T follicular helper cell (primary cell): ENCODE measurements around the gene AFAP1L2.

Source experiments
- DNase-seq: peaks from one replicate; pipeline ENCODE4 v3.0.0-alpha.2; 2020; ENCODE audit warnings: low read depth
- total RNA-seq, 2 experiments: gene quantifications; one replicate each; lab custom pipeline; 2026; lab: John Stamatoyannopoulos, UW

The AFAP1L2 gene, protein sequence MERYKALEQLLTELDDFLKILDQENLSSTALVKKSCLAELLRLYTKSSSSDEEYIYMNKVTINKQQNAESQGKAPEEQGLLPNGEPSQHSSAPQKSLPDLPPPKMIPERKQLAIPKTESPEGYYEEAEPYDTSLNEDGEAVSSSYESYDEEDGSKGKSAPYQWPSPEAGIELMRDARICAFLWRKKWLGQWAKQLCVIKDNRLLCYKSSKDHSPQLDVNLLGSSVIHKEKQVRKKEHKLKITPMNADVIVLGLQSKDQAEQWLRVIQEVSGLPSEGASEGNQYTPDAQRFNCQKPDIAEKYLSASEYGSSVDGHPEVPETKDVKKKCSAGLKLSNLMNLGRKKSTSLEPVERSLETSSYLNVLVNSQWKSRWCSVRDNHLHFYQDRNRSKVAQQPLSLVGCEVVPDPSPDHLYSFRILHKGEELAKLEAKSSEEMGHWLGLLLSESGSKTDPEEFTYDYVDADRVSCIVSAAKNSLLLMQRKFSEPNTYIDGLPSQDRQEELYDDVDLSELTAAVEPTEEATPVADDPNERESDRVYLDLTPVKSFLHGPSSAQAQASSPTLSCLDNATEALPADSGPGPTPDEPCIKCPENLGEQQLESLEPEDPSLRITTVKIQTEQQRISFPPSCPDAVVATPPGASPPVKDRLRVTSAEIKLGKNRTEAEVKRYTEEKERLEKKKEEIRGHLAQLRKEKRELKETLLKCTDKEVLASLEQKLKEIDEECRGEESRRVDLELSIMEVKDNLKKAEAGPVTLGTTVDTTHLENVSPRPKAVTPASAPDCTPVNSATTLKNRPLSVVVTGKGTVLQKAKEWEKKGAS
- total RNA-seq: 0.35 to 4.7 reads per million in 2 experiments

DNA sequence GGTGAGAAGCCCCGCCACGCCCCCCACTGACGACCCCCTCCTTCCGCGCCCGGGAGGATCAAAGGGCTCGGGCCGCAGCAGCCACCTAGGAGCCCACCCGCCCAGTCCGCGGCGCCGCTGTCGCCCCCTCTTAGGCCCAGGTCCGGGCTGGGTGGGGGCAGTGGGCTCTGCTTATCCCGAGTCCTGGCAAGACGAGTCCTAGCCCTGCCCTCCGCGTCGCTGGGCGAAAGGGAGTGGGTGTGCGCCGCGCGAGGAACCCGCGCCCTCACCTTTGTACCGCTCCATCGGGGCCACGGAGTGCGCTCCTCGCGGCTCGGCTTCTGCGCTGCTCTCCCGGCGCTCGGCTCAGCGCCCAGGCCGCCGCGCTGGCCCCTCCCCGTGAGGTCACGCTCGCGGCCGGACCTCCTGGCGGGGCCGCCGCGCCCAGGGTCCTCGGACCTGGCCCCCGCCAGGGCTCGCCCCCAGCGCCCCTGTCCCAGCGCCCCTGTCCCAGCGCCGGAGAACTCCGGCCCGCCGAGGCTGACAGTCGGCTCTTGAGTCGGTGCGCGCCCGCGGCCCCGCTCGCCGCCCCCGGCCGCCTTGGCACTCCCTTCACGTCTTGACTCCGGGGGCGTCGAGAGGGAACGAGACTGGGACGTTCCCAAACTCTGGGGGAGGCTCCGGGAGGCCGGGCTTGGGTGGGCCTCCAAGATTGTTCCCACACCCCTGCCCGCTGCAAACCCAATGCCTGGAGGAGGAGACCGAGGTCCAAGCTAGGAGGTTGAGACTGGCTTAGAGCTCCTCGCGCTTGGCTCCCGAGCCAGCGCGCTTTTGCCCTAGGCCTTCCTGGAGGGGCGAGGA lies at the start of gene AFAP1L2:
TSS of gene AFAP1L2 (minus strand) at position 332 of the 840 bp plus-strand sequence. CDS start at position 285, 47 bp downstream.
- DNase-seq: no peak

DNA sequence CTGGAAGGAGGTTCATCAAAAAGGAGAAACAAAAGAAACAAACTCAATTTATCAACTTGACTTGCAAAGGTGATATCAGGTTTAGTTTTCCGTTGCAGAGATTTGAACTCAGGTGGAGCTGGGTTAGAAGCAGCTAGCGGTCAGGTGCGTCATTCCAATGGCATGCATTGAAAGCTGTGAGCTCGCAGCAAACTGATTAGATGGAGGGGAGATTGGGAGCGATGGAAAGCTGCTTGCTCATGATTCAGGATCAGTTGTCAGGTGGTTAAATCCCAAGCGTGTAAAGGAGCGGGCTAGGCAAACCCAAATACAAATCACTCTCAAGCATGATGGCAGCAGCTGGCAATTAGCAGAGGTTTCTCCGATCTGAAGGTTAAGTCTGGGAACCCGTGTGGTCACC lies 49.3 kb upstream of the AFAP1L2 start:
- no peak for DNase-seq

DNA sequence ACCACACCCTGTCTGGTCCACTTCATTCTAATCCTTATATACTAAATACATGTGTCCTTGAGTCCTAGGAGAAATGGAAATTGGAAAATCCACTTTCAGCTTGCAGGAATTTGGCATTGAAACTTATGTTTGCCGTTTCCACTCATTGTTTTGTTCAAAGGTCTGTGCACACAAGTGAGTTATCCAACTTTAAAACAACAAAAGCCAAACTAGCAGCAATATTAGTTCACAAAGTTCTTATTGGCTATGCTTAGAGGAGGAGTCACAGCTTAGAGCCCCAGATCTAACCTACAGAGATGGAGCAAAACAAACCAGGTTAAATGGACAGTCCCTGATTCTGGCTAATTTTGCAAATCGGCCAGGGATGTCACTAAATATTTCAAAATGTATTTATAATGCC lies 44.6 kb upstream of the AFAP1L2 start:
- DNase-seq: no peak

DNA sequence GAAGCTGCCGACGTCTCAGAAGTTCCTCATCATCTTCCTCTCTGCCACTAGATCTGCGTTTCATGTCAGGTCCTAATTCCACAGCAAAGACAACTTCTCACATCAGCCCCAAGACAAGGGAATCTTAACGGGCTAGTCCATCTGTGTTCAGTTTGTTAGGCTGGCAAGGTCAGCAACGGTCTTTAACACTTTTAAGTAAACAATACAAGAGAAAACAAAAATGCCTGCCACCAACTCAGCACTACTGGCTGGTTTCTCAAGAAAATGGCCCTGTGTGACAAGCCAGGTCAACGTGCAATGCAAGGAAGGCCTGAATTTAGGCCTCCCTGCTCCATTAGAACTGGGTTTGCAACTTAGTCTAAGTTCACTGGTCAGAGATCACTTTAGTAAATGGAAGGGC lies 41.0 kb upstream of the AFAP1L2 start:
- DNase-seq: no peak

DNA sequence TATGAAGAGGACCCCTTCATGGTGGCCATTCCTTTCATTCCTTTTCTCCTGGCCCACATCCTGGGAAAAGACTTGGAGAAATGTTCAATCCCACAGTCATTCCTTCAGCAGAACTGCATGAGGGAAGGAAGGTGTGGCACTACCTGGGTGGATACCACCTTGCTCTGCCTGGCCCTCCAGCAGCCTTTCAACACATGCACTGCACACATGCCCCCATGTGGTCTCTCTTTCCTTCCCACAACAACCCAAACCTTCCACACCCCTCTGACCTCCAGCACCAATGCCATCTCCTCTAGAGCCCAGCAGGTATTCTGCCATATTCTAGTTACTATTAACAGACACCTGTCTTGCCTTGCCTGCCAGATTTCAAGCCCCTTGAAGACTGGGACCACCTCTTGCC lies 40.5 kb upstream of the AFAP1L2 start:
- no peak for DNase-seq

DNA sequence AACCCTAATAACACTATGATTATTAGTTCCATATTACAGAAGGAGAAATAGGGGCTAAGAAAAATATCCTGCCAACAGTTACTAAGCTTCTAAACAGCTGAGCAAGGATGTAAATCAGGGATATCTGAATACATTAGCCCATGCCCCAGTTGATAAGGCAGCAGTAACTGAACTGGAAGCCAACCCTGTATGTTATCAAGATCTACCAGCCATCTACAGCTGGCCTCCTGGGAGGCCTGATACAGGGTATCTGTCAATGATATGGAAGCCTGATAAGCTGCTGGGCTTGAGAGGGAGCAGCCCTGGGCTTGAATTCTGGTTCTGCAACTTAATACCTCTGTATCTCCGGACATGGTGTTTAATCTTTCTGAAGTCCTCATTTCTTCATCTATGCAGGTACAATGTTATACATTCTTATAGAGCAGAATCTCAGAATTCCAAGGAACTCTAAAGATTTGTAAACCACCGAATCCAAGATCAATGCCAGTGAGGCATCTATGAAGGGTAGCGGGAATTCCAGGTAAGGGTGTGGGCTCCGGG lies 37.9 kb upstream of the AFAP1L2 start:
- DNase-seq: no peak

DNA sequence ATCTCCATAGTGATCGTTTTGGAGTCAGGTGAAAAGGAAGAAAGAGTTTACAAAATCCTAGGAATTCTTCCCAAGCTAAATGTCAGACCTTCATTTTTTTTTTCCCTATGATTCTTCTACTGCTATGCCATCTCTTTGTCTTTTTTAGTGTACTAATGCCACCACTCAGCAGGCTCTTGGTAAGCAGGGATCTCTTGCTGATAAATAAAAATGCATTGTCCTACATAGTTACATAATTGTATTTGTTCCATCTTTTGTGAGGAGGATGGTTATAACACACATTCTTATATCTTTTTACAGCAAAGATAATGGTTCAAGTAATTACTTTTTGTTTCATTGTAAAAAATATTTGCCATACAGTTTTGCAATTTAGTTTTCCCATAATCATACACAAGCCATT lies 36.8 kb upstream of the AFAP1L2 start:
- no peak for DNase-seq

DNA sequence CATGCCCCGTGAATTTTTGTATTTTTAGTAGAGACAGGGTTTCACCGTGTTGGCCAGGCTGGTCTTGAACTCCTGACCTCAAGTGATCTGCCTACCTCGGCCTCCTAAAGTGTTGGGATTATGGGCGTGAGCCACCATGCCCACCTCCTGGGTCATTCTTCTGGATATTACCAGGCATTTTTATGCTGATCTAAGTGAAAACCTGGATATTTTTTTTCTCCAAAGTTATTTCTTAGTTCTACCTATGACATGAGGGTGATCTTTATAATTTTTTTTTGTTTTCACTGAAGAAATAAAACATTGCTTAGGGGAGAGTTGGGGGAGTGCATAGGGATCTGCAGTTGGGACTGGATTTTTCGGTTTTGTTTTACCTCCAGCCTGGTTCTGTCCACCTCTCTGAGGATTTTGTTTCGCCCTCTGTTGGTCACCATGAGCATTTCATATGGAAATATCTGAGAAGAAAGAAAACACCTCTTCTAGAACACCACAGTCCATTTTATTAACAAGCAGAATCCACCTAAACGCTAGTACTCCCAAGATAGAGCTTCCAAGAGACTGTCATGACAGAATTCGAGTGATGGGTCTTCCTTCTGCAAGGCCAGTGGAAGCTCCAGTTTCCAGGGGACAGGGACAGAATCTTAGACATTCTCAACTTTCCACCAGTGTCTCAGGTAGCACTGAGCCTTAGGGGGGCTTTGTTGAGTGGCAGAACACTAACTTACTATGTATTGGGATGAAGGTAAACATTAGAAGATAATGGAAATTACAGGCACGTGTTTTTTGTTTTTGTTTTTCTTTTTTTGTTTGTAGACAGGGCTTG lies 33.4 kb upstream of the AFAP1L2 start:
- DNase-seq: no peak

DNA sequence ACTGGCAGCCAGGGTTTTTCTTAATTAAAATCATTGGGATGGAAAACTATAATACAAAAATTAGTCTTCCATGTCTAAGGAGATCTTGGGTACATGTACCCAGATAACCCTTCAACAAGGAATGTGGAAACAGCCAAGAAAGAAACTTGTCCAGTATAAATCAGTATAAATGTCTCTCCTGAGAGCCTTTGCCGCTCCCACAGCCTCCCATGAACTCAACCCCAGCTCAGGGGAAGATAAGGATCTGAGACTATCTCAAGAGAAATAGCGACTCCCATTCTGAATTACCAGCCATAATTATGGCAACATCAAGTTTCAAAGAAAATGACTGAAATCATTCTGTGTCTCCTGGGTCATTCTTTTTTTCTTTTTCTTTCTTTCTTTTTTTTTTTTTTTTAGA lies 32.6 kb upstream of the AFAP1L2 start:
- no peak for DNase-seq

DNA sequence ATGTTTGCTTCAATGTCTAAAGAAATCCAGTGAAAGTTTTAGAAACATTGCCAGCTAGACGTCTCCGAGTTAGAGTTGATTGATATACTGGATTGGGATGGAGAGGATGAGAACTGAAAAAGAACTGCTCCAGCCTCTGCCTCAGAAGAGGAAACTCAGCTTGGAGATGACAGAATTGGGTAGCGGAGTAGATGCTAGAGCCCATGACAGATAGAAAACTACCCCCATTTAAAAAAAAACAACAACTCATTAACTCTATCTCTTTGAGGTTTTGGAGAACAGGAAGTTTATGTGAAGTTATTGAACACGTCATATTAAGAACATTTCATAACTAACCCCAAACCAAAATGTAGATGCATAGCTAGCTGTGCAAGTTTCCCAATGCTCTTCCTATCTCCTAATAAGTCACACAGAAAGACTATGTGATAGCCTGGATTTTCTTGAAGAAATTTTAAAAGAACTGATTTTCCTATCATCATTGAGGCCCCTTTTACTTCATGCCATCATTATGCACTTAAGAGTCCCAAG lies 28.3 kb upstream of the AFAP1L2 start:
- DNase-seq: no peak

DNA sequence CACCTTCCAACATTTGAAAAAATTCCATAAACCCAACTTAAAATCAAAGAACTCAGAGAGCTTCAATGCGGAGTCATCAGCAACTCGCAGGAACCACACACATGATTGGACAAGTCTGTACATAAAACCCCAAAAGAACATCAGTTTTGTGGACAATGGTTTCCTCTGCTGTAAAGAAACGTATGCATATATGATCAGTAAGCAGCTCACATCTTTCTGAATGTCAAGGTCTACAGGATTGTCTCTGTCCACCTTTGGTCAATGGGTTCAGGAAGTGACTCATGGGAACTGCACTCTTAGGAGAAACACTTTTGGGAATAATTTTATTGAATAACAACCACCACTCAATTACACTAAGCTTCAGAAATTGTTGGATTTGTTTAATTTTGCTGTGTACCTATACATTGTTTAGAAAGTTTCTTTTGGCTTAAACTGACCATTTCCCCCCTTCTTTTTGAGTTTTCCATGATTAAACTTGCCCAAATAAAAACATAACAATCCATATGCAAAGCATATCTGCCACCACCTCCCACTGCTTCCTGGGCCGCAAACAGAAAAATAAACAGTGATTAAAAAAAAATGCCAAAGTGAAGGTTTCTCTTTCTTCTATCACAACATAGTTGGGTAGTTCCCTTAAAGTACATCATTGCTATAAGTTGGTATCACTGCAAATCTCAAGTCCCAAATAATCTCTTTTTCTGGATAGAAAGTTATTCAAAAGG lies 27.3 kb upstream of the AFAP1L2 start:
- DNase-seq: no peak

DNA sequence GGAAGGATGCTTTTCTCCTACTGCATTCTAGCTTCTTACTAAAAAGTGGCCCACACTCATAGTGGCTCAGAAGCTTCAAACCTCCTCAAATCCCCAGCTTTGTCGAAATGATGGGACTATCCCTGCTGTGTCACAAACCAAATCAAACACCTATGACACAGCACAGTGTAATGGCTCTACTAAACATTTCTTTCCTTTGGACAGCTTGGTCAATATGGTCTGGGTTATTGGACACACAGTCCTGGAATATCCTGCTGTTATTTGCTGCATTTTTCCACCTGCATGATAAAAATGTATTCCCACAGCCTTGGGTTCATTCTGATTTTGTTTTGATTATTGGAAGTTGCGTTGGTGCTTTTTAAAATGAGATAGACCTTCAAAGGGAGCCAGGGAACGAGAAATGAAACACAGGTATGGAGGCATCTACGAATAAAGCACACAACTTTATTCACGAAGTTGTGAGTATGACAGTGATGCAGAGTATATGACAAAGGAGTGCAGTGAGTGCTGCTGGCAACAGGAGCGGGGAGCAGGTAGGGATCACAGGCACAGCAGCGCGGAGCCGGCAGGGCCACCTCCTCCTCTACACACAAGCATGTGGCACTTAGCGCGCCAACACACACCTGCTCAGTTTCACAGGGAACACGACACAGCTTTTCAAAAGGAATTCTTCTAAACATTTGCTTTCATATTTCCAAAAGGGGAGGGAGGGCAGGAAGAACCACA lies 26.5 kb upstream of the AFAP1L2 start:
- DNase-seq: no peak

DNA sequence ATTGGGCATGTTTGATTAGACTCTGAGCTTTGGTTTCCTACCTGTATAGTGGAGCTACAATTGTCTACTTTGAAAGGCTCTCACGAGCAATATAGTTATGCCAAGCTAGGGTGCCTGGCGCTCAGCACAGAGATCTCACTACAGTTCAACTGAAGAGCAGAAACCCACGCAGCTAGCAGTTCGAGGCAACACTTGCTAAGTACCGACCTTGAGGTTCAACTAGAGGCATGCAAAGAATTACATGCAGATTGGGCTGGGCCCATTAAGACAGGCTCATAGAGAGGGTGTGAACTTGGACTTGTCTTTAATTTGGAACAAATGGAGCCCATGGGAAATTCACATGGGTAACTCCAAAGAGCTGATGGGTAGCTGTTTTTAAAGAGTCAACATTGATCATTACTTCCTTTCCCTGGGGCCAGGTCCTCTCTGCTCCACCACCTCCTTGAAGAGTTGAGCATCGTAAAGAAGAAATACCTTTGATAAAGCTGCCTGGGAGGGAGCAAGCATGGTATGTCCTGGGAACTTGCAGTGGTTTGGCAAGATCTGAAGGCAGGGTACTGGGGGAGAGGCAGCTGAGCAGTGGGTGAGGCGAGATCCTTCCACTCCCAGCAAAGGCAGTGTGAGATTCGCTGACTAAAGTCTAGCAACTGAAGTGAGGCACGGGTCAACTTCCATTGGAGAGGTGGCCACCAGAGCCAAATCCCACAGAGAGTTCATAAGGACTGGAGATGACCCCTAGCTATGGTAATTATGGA lies 25.5 kb upstream of the AFAP1L2 start:
- no peak for DNase-seq

DNA sequence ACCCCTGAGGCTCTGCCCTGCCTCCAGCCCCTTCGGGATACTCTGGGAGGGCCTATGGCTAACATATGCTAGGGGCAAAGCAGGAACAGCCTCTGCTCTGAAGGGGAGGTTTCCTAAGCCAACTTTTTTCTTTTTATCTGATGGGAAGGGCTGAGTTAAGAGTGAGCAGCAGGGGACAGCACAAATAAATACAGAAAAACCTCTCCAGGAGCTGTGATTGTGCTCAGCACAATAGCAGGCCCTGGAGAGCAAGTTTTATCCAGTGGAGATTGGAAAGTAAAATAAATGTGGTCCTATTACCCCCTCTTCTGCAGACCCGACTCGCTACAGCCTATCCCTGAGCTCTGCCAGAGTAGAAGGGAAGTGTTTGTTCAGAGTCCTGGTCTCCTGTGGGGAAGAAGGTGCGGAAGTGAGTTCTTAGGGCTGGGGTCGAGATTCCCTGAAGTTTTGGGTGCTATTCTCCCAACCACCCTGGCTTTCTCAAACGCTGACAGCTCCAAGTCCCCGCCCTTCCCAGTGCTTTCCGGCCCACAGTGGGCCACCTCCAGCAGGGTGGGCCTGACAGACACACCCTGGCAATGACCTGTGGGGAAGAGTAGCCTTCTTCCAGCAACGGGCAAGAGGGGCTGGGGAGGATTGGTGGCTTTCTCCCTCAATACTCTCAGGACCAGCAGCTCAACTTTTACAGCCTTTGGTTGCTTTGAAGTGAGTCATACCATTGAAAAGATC lies 23.0 kb upstream of the AFAP1L2 start:
- DNase-seq: no peak

DNA sequence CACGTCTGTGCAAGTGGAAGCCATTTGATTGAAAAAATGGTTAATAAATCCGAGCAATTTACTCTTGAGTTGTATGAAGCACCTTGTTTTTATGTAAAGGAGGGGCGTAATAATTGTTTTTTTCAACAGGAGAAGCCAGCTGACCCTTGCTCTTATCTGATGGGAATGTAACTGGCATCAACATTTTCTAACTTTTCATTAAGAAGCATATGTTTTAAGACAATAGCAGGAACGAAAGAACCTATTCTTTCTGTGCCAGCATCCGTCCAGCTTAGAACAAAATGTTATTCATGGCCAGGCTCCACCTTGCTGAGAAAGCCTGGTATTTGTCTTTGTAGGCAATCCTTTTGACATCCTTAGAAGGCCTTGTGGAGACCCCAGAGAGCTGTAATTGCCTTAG lies 22.2 kb upstream of the AFAP1L2 start:
- no peak for DNase-seq

DNA sequence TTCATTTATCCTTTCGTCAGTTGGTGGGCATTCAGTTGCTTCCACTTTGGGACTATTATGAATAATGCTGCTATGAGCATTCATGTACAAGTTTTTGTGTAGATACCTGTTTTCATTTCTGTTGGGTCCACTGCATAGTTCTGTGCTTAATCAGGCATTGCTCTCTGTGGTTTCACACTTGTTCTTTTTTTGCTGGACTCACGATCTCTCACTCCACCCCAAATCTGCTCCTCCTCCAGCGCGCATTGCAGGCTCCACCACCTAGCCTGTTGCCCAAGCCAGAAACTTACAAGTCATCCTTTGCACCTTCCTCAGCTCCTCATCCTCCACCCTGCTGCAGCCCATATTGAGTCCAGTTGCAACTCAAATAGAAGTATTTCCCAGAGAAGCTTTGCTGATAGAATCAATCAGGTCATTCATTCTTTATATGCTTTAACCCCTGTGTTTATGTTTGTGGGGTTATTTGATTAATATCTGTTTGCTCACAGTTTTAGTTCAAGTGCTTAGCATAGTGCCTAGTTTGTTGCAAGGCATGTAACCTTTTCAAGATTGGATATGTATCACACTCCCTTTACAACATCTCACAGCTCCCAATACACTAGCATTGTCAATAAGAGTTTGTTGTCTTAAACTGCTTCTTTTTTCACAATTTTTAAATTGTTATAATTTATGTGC lies 16.6 kb upstream of the AFAP1L2 start:
- DNase-seq: no peak

DNA sequence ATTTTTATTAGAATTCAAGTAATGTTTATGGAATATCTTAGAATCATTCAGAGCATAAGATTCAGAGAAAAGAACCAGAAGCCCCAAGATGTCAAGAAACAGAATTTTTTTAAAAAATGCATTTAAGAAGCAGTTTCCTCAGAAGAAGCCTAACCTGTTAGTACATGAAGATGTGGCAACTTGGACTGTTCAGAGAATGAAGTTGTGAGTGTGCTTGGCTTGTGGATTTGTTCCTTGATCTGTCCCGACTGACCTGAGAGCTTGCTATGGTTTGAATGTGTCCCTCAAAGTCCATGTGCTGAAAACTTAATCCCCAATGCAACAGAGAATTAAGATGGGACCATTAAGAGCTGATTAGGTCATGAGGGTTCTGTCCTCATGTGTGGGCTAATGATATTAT lies 13.8 kb upstream of the AFAP1L2 start:
- no peak for DNase-seq
